ENCODE data around the gene PLA2G15. TPM values are rescaled to one million over a fixed set of nuclear protein-coding genes. Genes with fewer than 3 reads are reported as not detected.

The PLA2G15 gene
- total RNA-seq, 3 donors from 2014 or later = 13.2 to 14.2 (median 13.5) TPM

DNA sequence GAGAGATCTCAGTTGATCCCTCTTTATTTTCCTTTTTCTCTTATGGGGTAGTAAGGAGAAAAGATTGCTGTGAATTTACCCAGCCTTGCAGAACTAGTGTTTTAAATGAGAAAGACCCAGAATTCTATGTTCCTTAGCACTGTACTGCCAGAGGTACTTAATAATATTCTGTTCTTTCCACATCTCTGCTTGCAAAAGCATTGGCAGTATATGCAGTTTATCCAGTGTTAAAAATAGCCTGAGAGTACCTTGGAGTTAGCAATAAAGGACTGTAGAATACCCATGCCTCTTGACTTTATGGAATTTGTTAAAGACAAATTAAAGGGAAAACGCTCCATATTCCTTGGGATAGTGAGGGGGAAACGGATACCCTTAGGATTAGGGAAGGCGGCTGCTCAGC is 31.1 kb downstream of the PLA2G15 start:
- no peak overlapping the region for H3K4me3 ChIP-seq
- peaks cover 21% of the 10 kb centered on the region for H3K4me1 ChIP-seq (ENCODE audit: low read depth)
- H3K36me3 ChIP-seq (ENCODE audit: low read depth) = no peaks in the 10 kb centered on the region
- DNase-seq = no peak
- intact Hi-C loops (cut with DNase I, micrococcal nuclease) = no loop called here
- H3K9me3 ChIP-seq = no peaks in the 10 kb centered on the region
- TF ChIP-seq, protein P1, sequence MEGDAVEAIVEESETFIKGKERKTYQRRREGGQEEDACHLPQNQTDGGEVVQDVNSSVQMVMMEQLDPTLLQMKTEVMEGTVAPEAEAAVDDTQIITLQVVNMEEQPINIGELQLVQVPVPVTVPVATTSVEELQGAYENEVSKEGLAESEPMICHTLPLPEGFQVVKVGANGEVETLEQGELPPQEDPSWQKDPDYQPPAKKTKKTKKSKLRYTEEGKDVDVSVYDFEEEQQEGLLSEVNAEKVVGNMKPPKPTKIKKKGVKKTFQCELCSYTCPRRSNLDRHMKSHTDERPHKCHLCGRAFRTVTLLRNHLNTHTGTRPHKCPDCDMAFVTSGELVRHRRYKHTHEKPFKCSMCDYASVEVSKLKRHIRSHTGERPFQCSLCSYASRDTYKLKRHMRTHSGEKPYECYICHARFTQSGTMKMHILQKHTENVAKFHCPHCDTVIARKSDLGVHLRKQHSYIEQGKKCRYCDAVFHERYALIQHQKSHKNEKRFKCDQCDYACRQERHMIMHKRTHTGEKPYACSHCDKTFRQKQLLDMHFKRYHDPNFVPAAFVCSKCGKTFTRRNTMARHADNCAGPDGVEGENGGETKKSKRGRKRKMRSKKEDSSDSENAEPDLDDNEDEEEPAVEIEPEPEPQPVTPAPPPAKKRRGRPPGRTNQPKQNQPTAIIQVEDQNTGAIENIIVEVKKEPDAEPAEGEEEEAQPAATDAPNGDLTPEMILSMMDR (IDR thresholded peaks at IDR 0.05) = no peak
- no peak for ATAC-seq

- DNase-seq (peak in 1 of 3 donors; percentile 50), ATAC-seq (peak; percentile 44)
- Histone ChIP-seq H3K4me1 (ENCODE audit: low read depth) (peaks cover 8% of the 10 kb centered on the region), H3K36me3 (ENCODE audit: low read depth) (no peaks in the 10 kb centered on the region), H3K4me3 (no peak overlapping the region), H3K9me3 (no peaks in the 10 kb centered on the region)
- intact Hi-C loops (cut with DNase I, micrococcal nuclease) = no loop called here
- TF ChIP-seq, protein P1 (IDR thresholded peaks at IDR 0.05) = no peak
These were observed 34.8 kb downstream of the PLA2G15 start for GRCh38 chr16:68279726-68280558.

DNA sequence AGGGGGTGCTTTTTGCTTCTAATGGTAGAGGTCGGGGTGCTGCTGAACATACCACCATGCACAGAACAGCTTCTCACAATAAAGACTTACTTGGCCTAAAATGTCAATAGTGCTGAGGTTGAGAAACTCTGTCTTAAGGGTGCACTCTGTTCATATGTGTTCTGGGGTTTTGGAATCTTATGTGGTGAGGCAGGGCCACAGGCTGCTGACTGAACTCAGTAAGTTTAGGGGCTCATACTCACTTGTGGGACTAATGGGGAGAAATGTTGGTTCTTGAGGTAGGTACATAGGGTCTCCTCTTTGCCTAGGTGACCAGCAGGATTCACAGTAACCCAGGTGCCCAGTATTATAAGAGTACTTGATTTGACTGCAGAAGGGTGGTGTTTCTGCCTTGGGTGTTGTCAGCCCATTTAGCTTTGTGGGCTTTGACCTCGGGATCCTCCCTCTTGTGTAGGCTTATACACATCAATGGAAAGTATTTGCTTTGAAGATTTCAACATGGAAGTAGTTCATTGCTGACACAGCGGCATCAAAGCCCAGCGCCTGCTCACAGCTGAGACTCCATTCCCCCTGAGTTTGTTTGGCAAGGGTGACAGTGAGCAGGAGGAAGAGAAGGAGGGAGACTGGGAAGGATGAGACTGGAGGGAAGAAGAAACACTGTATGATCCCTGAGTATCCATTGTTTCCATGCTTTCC is 36.3 kb downstream of the PLA2G15 start:
- ATAC-seq = no peak
- intact Hi-C loops (cut with DNase I, micrococcal nuclease) = no loop called here
- DNase-seq = no peak
- Histone ChIP-seq H3K9me3 (no peaks in the 10 kb centered on the region), H3K4me3 (no peak overlapping the region), H3K4me1 (ENCODE audit: low read depth) (peaks cover 8% of the 10 kb centered on the region), H3K36me3 (ENCODE audit: low read depth) (no peaks in the 10 kb centered on the region)
- TF ChIP-seq, protein P1 (IDR thresholded peaks at IDR 0.05) = no peak

DNA sequence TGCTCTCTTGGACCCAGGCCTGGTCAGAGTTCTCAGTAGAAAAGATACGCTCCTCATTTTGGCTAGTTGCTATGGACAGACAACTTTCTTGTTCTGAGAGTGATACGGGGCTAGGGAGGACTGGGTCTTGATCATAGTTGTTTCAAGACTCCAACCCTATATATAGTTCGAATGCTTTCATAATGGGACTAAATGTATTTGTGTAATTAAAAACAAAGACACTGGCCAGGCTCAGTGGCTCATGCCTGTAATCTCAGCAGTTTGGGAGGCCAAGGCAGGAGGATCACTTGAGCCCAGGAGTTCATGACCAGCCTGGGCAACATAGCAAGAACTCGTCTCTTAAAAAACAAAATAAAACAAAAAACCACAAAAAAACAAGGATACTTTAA is 36.9 kb downstream of the PLA2G15 start:
- TF ChIP-seq, protein P1 (IDR thresholded peaks at IDR 0.05) = no peak
- DNase-seq (no peak), ATAC-seq (no peak)
- intact Hi-C loops (cut with DNase I, micrococcal nuclease) = no loop called here
- no peaks in the 10 kb centered on the region for H3K36me3 ChIP-seq (ENCODE audit: low read depth)
- no peak overlapping the region for H3K4me3 ChIP-seq
- H3K4me1 ChIP-seq (ENCODE audit: low read depth) = peaks cover 10% of the 10 kb centered on the region
- no peaks in the 10 kb centered on the region for H3K9me3 ChIP-seq

GRCh38 chr16:68283346-68283745 is 38.2 kb downstream of the PLA2G15 start:
- Histone ChIP-seq H3K4me1 (ENCODE audit: low read depth) (peaks cover 21% of the 10 kb centered on the region), H3K36me3 (ENCODE audit: low read depth) (no peaks in the 10 kb centered on the region), H3K9me3 (no peaks in the 10 kb centered on the region), H3K4me3 (no peak overlapping the region)
- no peak for ATAC-seq
- DNase-seq = no peak
- TF ChIP-seq, protein P1 (IDR thresholded peaks at IDR 0.05) = no peak
- intact Hi-C loops (cut with DNase I, micrococcal nuclease) = no loop called here
